Measurements from ENCODE around the gene ASTN2.

Gene ASTN2

DNA sequence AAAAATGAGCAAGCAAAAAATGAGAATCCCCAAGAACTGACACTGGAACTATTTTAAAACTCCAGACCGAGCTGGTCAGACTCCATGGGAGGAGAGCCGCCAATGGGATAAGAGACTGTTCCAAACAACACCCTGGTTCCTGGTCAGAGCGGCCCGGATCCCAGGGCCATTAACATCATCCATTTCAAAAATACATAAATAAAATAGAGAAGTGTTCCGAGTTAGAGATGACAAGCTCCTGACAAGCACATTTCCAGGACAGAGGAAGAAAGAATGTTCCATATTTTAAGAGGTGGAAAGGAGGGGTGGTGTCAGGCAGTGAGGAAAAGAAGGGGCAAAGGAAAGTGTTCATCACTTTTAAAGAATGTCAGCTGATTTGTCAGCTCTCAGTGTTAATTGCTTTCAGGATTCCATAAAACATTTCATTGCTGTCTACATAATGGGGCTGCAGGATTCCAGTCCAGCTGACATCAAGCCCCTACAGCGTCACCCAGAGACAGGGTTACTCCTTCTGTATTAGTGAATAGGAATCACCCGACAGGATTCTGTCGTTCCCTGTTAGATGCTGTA lies 930.3 kb downstream of the ASTN2 start:
- DNase-seq (ENCODE audit: low read depth in 2 of 2), result no peak

DNA sequence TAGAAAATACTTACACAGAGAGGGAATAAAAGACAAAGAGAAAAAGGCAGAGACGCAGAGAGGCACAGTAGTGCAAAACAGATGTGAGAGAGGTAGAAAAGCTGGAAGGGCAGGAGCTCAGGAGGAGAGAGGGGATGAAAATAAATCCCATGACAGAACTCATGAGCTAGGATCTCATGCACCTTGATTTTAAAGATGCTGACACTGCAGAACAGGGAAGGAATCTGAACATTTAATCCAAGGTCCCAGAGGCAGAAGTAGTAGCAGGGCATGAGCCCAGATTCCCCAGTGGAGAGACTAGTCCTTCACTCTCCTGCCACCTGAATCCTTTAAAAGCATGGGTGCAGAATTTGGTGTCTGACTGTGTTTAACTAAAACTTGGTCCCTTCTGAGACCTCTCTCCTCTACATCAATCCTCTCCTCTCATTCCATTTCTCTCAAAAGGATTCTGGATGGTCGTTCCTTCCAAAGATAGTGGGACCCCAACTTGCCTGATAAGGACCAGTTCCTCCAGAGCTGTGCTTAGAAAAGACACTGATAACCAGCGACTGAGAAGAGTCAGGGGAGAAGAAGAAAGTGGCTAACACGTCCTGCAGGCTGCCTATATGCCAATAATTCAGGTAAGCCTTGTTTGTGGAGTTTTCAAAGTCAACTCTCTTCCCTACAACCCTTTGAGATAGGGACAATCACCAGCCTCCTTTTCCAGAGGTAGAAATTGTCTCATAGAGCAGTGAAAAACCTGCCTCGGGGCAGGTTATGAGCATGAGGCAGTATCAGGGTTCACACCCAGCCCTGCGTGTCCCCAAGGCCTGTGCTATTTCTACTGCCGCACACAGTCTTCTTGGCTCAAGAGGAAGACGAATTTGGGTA lies 931.0 kb downstream of the ASTN2 start:
- no peak for DNase-seq (ENCODE audit: low read depth in 2 of 2)

GRCh38 chr9:116482740-116483139 lies 932.1 kb downstream of the ASTN2 start:
- DNase-seq (ENCODE audit: low read depth in 2 of 2), result no peak

GRCh38 chr9:116480700-116481099 lies 934.2 kb downstream of the ASTN2 start:
- no peak for DNase-seq (ENCODE audit: low read depth in 2 of 2)

GRCh38 chr9:116479967-116480366 lies 934.9 kb downstream of the ASTN2 start:
- DNase-seq (ENCODE audit: low read depth in 2 of 2), result no peak

GRCh38 chr9:116479056-116479544 lies 935.8 kb downstream of the ASTN2 start:
- DNase-seq (ENCODE audit: low read depth in 2 of 2), result no peak

GRCh38 chr9:116477584-116478141 lies 937.2 kb downstream of the ASTN2 start:
- no peak for DNase-seq (ENCODE audit: low read depth in 2 of 2)

GRCh38 chr9:116476935-116477381 lies 937.9 kb downstream of the ASTN2 start:
- DNase-seq (ENCODE audit: low read depth in 2 of 2), result no peak

- no peak for DNase-seq (ENCODE audit: low read depth in 2 of 2)
Observed at GRCh38 chr9:116476002-116476401, 938.9 kb downstream of the ASTN2 start.

GRCh38 chr9:116475201-116475600 lies 939.7 kb downstream of the ASTN2 start:
- DNase-seq (ENCODE audit: low read depth in 2 of 2), result no peak

DNA sequence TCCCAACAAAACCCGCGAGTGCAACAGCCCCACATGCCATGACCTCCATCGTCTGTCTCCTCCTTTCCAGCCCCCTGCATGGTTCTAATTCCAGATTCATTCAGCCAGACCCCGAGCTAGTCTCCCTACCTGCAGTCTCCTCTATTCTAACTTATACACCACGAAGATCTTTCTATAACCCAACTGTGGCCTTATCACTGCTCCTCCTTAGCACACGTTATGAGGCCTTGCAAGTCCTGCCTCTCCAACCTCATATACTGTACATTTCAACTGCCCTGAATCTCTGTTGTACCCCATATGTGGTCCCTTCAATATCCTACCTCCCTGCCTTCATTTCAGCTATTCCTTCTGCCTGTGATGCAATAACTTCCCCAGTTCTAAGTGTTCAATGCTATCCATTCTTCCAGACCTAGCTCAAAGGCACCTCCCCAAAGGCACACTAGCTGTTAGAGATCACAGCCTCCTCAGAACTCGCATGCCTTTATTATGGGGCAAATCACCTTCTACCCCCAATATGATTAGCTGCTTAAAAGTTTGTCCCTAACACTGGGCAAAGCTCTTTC lies 942.8 kb downstream of the ASTN2 start:
- DNase-seq (ENCODE audit: low read depth in 2 of 2), result no peak

DNA sequence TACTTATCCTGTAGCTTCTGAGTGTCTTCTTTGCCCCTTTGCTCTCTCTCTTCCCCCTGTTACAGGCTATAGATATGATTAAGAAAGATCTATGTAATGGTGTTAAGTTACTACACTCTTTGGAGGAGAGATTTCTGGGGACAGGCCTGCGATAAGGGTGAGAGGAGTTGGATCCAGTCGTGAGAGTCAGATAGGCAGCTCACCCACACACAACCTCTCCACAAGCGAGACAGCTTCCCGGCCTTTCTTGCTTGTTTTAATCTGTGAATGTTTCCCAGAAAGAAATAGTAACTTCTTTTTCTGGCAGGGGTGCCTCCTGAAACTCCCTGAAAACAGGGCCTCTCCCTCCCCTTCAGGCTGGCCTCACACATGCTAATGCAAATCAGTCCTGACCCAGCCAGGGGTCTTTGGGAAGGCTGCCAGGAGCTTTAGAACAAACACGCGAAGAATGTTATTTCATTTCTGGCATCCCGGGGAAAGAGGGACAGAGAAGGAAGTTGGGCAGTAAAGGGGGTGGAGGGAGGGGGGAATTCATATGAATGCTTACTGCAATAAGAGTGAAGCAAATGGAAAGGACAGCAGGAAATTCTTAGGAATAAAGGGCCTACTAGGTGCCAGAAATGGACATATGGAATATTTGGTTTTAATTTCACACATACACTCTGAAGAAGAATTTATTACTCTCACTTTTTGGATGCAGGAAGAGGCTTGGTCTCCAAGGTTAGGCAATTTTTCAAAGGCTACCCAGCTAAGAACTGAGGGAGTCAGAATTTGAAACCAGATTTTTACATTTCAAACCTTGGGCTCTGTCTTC lies 943.6 kb downstream of the ASTN2 start:
- DNase-seq (ENCODE audit: low read depth in 2 of 2), result no peak

- DNase-seq (ENCODE audit: low read depth in 2 of 2), result no peak
Observed at GRCh38 chr9:116468793-116469527, 945.9 kb downstream of the ASTN2 start.

GRCh38 chr9:116468369-116468768 lies 946.5 kb downstream of the ASTN2 start:
- no peak for DNase-seq (ENCODE audit: low read depth in 2 of 2)

DNA sequence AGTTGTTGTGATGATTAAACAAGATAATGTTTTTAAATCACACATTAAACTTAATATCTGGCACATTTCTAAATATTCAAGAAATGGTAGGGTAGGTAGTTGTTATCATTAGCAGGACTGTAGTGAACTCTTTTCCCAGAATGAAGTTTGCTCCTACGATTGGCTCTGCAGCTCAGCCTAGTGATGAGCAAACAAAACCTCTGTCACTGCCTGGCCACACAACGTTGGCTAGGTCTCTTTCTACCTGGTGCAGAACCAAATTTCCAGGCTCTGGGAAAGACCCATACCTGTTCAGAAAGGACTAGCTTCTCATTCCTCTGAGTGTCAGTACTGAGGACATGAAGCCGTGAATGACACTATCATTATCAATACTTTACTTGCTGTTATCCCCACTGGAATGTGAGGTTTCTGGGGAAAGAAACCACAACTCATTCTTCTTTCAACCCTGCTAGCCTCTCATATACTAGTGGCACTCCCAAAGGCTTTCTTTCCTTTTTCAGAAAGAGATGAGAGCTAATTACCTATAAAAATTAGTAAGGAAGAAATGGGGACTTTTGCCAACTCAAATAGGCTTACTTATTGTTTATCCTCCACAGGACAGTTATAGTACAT lies 947.0 kb downstream of the ASTN2 start:
- no peak for DNase-seq (ENCODE audit: low read depth in 2 of 2)

DNA sequence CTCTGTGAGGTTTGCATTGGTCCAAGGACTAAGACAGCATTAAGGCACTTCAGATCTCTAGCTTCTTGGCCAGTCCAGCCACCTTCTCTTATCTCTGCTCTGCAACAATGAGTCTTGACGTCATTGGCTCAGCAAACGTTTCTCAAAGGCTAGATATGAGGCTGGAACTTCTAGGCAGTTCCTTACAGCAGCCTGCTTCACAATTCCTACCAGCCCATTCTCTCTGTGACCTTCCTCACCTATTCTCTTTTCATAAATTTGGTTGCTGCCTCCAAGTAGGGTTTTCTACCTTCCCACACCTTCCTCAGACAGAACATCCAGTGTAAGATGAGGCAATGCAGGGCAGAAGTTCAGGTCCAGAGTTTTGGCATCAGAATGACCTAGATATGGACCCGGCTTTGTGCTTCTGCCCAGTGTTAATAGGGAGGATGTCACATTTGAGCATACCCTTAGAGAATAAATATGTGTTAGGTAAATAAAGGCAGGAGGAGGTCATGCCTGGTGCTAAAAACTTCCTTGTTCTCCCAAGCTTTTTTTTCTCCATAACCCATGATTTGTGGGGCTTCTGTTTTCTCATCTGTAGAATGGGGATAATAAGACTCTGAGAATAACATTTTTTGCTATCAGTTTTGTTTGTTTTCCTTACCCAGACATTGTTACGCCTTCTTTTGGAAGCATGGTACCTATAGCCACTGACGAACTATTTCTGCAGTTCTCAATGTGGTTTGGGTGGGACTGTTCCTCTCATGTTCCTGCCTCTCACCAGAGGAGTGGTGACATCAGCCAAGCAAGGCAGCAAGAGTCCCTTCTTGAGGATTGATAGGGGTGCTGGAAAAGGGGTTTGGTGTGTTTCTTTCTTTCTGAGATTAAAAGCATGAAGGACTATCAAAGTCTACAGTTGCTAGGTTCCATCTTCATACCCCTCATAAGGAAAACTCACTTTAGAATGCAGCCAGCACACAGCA lies 948.3 kb downstream of the ASTN2 start:
- no peak for DNase-seq (ENCODE audit: low read depth in 2 of 2)

- DNase-seq (ENCODE audit: low read depth in 2 of 2), result no peak
Observed at GRCh38 chr9:116465576-116466270, 949.1 kb downstream of the ASTN2 start.

- DNase-seq (ENCODE audit: low read depth in 2 of 2), result no peak
Observed at GRCh38 chr9:116464987-116465571, 949.8 kb downstream of the ASTN2 start.
